HepG2 (cell line): ENCODE results near the gene NUSAP1. TPM values are rescaled to one million over a fixed set of nuclear protein-coding genes. Genes with fewer than 3 reads are reported as not detected.

Experiments
- ATF4 ChIP-seq, 2 experiments: fragments of 450-650 bp in 1 of 2; sonication (generic) in 1 of 2; formaldehyde crosslinking; IDR thresholded peaks; 2 replicates each; pipeline versions ENCODE4 v1.5.0 to v1.8.0; 2020 to 2022; ENCODE audit warnings: mild to moderate bottlenecking in 1 of 2, missing genetic modification reagents in 1 of 2
- ATF6 ChIP-seq: sonication (generic); formaldehyde crosslinking; conservative IDR thresholded peaks from 2 replicates; pipeline ENCODE4 v1.4.0; 2020; ENCODE audit warnings: missing genetic modification reagents
- CBFB ChIP-seq: sonication (generic); formaldehyde crosslinking; IDR thresholded peaks from 2 replicates; pipeline ENCODE4 v1.4.0; 2020; ENCODE audit warnings: missing genetic modification reagents
- DRAP1 ChIP-seq: IDR thresholded peaks from 2 replicates; pipeline ENCODE4 v1.6.1; 2016; ENCODE audit warnings: missing genetic modification reagents, missing compliant biosample characterization
- EZH2 ChIP-seq: conservative IDR thresholded peaks from 2 replicates; pipeline ENCODE4 v1.6.1; 2012; ENCODE audit warnings: mild to moderate bottlenecking, low read depth, low read length, moderate library complexity
- FOXA3 ChIP-seq: IDR thresholded peaks from 2 replicates; pipeline ENCODE4 v1.6.1; 2016; ENCODE audit warnings: missing genetic modification reagents, missing compliant biosample characterization
- FOXC1 ChIP-seq: sonication (generic); formaldehyde crosslinking; IDR thresholded peaks from 2 replicates; pipeline ENCODE4 v1.8.0; 2022; ENCODE audit warnings: mild to moderate bottlenecking, missing genetic modification reagents, borderline replicate concordance
- HDAC2 ChIP-seq: sonication (generic); formaldehyde crosslinking; IDR thresholded peaks from 2 replicates; pipeline ENCODE4 v1.4.0; 2020; ENCODE audit warnings: missing genetic modification reagents
- HIVEP1 ChIP-seq: sonication (generic); formaldehyde crosslinking; IDR thresholded peaks from 2 replicates; pipeline ENCODE4 v1.4.0; 2020; ENCODE audit warnings: mild to moderate bottlenecking, missing genetic modification reagents
- JARID2 ChIP-seq: sonication (generic); formaldehyde crosslinking; IDR thresholded peaks from 2 replicates; pipeline ENCODE4 v1.8.1; 2023; ENCODE audit warnings: missing genetic modification reagents, inconsistent platforms; ENCODE audit not compliant: insufficient replicate concordance
- KAT7 ChIP-seq: IDR thresholded peaks from 2 replicates; pipeline ENCODE4 v1.6.1; 2018; ENCODE audit warnings: borderline replicate concordance, missing compliant biosample characterization
- MAFF ChIP-seq: IDR thresholded peaks from 2 replicates; pipeline ENCODE4 v1.6.1; 2011; ENCODE audit warnings: low read depth, low read length, improper control_type of control experiment
- NFYB ChIP-seq: sonication (generic); formaldehyde crosslinking; IDR thresholded peaks from 2 replicates; pipeline ENCODE4 v1.4.0; 2020; ENCODE audit warnings: missing genetic modification reagents
- NKX3-1 ChIP-seq: sonication (generic); formaldehyde crosslinking; IDR thresholded peaks from 2 replicates; pipeline ENCODE4 v1.5.0; 2020; ENCODE audit warnings: missing genetic modification reagents
- SP5 ChIP-seq: IDR thresholded peaks from 2 replicates; pipeline ENCODE4 v1.6.1; 2016; ENCODE audit warnings: low read depth, borderline replicate concordance
- THAP9 ChIP-seq: sonication (generic); formaldehyde crosslinking; IDR thresholded peaks from 2 replicates; pipeline ENCODE4; 2020; ENCODE audit warnings: missing genetic modification reagents, mild to moderate bottlenecking, borderline replicate concordance
- ZFP37 ChIP-seq: sonication (generic); formaldehyde crosslinking; IDR thresholded peaks from 2 replicates; pipeline ENCODE4 v1.4.0; 2020; ENCODE audit warnings: missing genetic modification reagents, borderline replicate concordance
- ZFP90 ChIP-seq: sonication (generic); formaldehyde crosslinking; IDR thresholded peaks from 2 replicates; pipeline ENCODE4 v1.8.0; 2022; ENCODE audit warnings: missing genetic modification reagents, mild to moderate bottlenecking, inconsistent platforms, borderline replicate concordance
- ZNF282 ChIP-seq: fragments of 450-650 bp; IDR thresholded peaks from 2 replicates; pipeline ENCODE4 v1.6.1; 2018; ENCODE audit not compliant: partially characterized antibody
- ZNF317 ChIP-seq: sonication (generic); formaldehyde crosslinking; IDR thresholded peaks from 2 replicates; pipeline ENCODE4 v1.5.0; 2020; ENCODE audit warnings: mild to moderate bottlenecking, missing genetic modification reagents
- ZNF430 ChIP-seq: sonication (generic); formaldehyde crosslinking; IDR thresholded peaks from 2 replicates; pipeline ENCODE4 v1.9.0; 2021; ENCODE audit warnings: mild to moderate bottlenecking, missing genetic modification reagents
- ZNF605 ChIP-seq: sonication (generic); formaldehyde crosslinking; IDR thresholded peaks from 2 replicates; pipeline ENCODE4 v1.8.0; 2022; ENCODE audit warnings: mild to moderate bottlenecking, missing genetic modification reagents
- ZNF614 ChIP-seq: IDR thresholded peaks from 2 replicates; pipeline ENCODE4 v1.6.1; 2018; ENCODE audit warnings: missing biosample characterization, missing genetic modification reagents, inconsistent platforms, borderline replicate concordance
- ZNF7 ChIP-seq: IDR thresholded peaks from 2 replicates; pipeline ENCODE4 v1.6.1; 2016; ENCODE audit warnings: missing biosample characterization, missing genetic modification reagents
- polyA plus RNA-seq, 8 experiments: library from polyadenylated mRNA; depleted of rRNA in 3 of 8; stranded (reverse) in 7 of 8; unstranded in 1 of 8; fragments of >200 nt; fragmentation: Illumina TruSeq in 4 of 8; extraction: Trizol in 4 of 8; gene quantifications; 2 replicates each; pipeline versions ENCODE4 v1.2.1 to v1.2.3, GENCODE V29; 2011 to 2016; ENCODE audit warnings: low read depth in 4 of 8, missing spikeins in 1 of 8, mixed read lengths in 1 of 8; ENCODE audit not compliant: insufficient read depth in 1 of 8
- total RNA-seq, 5 experiments: library from RNA; depleted of rRNA; stranded (reverse); fragments of >200 nt; fragmentation: Illumina TruSeq; extraction: Trizol; gene quantifications; 2 replicates each; pipeline ENCODE4 v1.2.3, GENCODE V29; 2016; ENCODE audit warnings: low read depth in 1 of 5

Gene NUSAP1
- total and polyA plus RNA-seq, 2 of the 13 experiments (the other 11 are each of a cell fraction or from before 2014, with no cell fraction given), result 59.5 to 106 TPM

GRCh38 chr15:41332194-41333025 is at the start of gene NUSAP1, which contains the start of gene OIP5 (continued):
- TF ChIP-seq ATF4 (CRISPR knock-in tag; IDR thresholded peaks at IDR 0.05) (peak in 1 of 2 experiments; percentile 65; a peak in 1 of 4 replicates), FOXC1 (CRISPR knock-in tag) (peak; percentile 77; the same call in 1 of the 2 replicates), HIVEP1 (CRISPR knock-in tag) (peak; percentile 53; the same call in 1 of the 2 replicates), ZNF430 (no peak; the same call in 1 of the 2 replicates), DRAP1 (CRISPR knock-in tag) (peak; percentile 96), ZNF282 (no peak), ZNF614 (no peak), SP5 (CRISPR knock-in tag) (peak; percentile 44; the same call in 1 of the 2 replicates), NKX3-1 (CRISPR knock-in tag) (0 out of 2 replicates have a peak, but pooled peaks have one; percentile 9), ATF6 (CRISPR knock-in tag) (no peak), ZNF7 (CRISPR knock-in tag) (no peak), MAFF (peak; percentile 51), HDAC2 (CRISPR knock-in tag) (peak; percentile 55), FOXA3 (CRISPR knock-in tag) (0 out of 2 replicates have a peak, but pooled peaks have one; percentile 4), KAT7 (CRISPR knock-in tag) (0 out of 2 replicates have a peak, but pooled peaks have one; percentile 5), ZNF605 (CRISPR knock-in tag) (peak; percentile 81), CBFB (peak; percentile 22; the same call in 1 of the 2 replicates), JARID2 (no peak), ZFP90 (CRISPR knock-in tag) (peak; percentile 58), ZFP37 (CRISPR knock-in tag) (no peak), ZNF317 (no peak; the same call in 1 of the 2 replicates), NFYB (CRISPR knock-in tag) (peak; percentile 83), THAP9 (CRISPR knock-in tag) (peak; percentile 61; the same call in 1 of the 2 replicates), EZH2 (no peak)
